PC-3 (cell line): Measurements from ENCODE around the gene IL24. TPM values are rescaled to one million over a fixed set of nuclear protein-coding genes. Genes with fewer than 3 reads are reported as not detected.

ENCODE experiments used
- ATAC-seq: fragments of 200-7000 bp; cut with Tn5 transposase; 2 replicates; pipeline ENCODE4 v1.9.1; 2020; ENCODE audit warnings: mild to moderate bottlenecking, moderate library complexity
- BruUV-seq: library from RNA; stranded (reverse); fragments of 400-500 nt; replicated peaks from 2 replicates; lab custom pipeline; 2021; lab: Mats Ljungman, UMichigan
- CTCF ChIA-PET: fragments of 300-600 bp; sonication (Branson Sonifier 250); formaldehyde crosslinking; loops from one replicate; lab custom pipeline; 2022; ENCODE audit warnings: antibody characterized with exemption; lab: Charles Lee
- POLR2A ChIA-PET: fragments of 300-600 bp; sonication (Branson Sonifier 250); formaldehyde crosslinking; loops from one replicate; lab custom pipeline; 2022; ENCODE audit warnings: antibody characterized with exemption; ENCODE audit not compliant: unreplicated experiment; lab: Charles Lee
- DNase-seq: peaks from one replicate; pipeline ENCODE4 v3.0.0-alpha.2; 2015
- H2AFZ ChIP-seq: fragments of 300-600 bp; sonication (generic); 2 replicates; pipeline ENCODE4 v1.6.0; 2016; ENCODE audit warnings: antibody characterized with exemption, low read length
- H3F3A ChIP-seq: fragments of 300-600 bp; sonication (generic); one replicate; pipeline ENCODE4 v1.6.0; 2017; ENCODE audit warnings: antibody characterized with exemption, low read length, control low read depth, mild to moderate bottlenecking; ENCODE audit not compliant: unreplicated experiment
- H3K27ac ChIP-seq: fragments of 300-600 bp; sonication (generic); 2 replicates; pipeline ENCODE4 v1.5.1; 2016; ENCODE audit warnings: mild to moderate bottlenecking, low read length
- H3K27me3 ChIP-seq: fragments of 300-600 bp; sonication (generic); 2 replicates; pipeline ENCODE4 v1.6.1; 2016; ENCODE audit warnings: low read length, mixed read lengths
- H3K36me3 ChIP-seq: fragments of 300-600 bp; sonication (generic); 2 replicates; pipeline ENCODE4 v1.6.1; 2016; ENCODE audit warnings: low read depth, mixed run types, low read length, mixed read lengths
- H3K4me1 ChIP-seq: fragments of 300-600 bp; sonication (generic); 2 replicates; pipeline ENCODE4 v1.5.1; 2016; ENCODE audit warnings: low read length; ENCODE audit not compliant: insufficient read depth
- H3K4me2 ChIP-seq: fragments of 300-600 bp; sonication (generic); 2 replicates; pipeline ENCODE4 v1.6.0; 2016; ENCODE audit warnings: low read length
- H3K4me3 ChIP-seq: fragments of 300-600 bp; sonication (generic); 2 replicates; pipeline ENCODE4 v1.5.1; 2016; ENCODE audit warnings: mild to moderate bottlenecking, low read length, mixed read lengths
- H3K79me2 ChIP-seq: fragments of 300-600 bp; sonication (generic); 2 replicates; pipeline ENCODE4 v1.6.1; 2017; ENCODE audit warnings: low read length, mixed read lengths
- H3K9ac ChIP-seq: fragments of 300-600 bp; sonication (generic); 2 replicates; pipeline ENCODE4 v1.6.0; 2016; ENCODE audit warnings: mild to moderate bottlenecking, low read length
- H3K9me2 ChIP-seq: fragments of 300-600 bp; sonication (generic); replicated peaks from 2 replicates; pipeline ENCODE4 v1.6.1; 2016; ENCODE audit warnings: mixed run types, low read length, mixed read lengths
- H3K9me3 ChIP-seq: fragments of 300-600 bp; sonication (generic); 2 replicates; pipeline ENCODE4 v1.6.1; 2016; ENCODE audit warnings: low read length, mixed read lengths
- H4K20me1 ChIP-seq: fragments of 300-600 bp; sonication (generic); 2 replicates; pipeline ENCODE4 v1.6.1; 2016; ENCODE audit warnings: low read length, mixed read lengths
- EZH2 ChIP-seq: fragments of 300-600 bp; sonication (generic); IDR thresholded peaks from one replicate; pipeline ENCODE4 v1.6.1; 2017; ENCODE audit warnings: antibody characterized with exemption, mild to moderate bottlenecking, low read length; ENCODE audit not compliant: unreplicated experiment
- EZH2phosphoT487 ChIP-seq: fragments of 300-600 bp; sonication (generic); IDR thresholded peaks from 2 replicates; pipeline ENCODE4 v1.6.1; 2018; ENCODE audit warnings: mild to moderate bottlenecking, antibody characterized with exemption, low read length, borderline replicate concordance
- intact Hi-C: fragments of 100-400 bp; cut with micrococcal nuclease; formaldehyde crosslinking; loops from 2 replicates; pipeline ENCODE4 v1.9.0; 2023
- total RNA-seq: library from RNA; depleted of rRNA; stranded (reverse); fragments of >200 nt; gene quantifications from 2 replicates; pipeline ENCODE4 v1.2.3, GENCODE V29; 2014
- TF ChIP-seq, protein P1 (sequence below): fragments of 300-600 bp; sonication (generic); conservative IDR thresholded peaks from 2 replicates; pipeline ENCODE4 v1.5.1; 2017; ENCODE audit warnings: antibody characterized with exemption, low read depth, mild to moderate bottlenecking, low read length

The IL24 gene
- total RNA-seq, 1 experiment from 2014 or later, result 1.9 TPM

GRCh38 chr1:206882555-206882954 lies 14.7 kb upstream of the IL24 start:
- no peaks in the 10 kb centered on the region for H3F3A ChIP-seq
- H3K4me2 ChIP-seq, result no peak overlapping the region
- H3K36me3 ChIP-seq, result no peaks in the 10 kb centered on the region
- no peak for TF ChIP-seq EZH2phosphoT487
- no peak for TF ChIP-seq EZH2
- TF ChIP-seq, protein P1, sequence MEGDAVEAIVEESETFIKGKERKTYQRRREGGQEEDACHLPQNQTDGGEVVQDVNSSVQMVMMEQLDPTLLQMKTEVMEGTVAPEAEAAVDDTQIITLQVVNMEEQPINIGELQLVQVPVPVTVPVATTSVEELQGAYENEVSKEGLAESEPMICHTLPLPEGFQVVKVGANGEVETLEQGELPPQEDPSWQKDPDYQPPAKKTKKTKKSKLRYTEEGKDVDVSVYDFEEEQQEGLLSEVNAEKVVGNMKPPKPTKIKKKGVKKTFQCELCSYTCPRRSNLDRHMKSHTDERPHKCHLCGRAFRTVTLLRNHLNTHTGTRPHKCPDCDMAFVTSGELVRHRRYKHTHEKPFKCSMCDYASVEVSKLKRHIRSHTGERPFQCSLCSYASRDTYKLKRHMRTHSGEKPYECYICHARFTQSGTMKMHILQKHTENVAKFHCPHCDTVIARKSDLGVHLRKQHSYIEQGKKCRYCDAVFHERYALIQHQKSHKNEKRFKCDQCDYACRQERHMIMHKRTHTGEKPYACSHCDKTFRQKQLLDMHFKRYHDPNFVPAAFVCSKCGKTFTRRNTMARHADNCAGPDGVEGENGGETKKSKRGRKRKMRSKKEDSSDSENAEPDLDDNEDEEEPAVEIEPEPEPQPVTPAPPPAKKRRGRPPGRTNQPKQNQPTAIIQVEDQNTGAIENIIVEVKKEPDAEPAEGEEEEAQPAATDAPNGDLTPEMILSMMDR, result peak; percentile 39
- no peaks in the 10 kb centered on the region for H3K9me2 ChIP-seq
- ChIA-PET POLR2A (no interaction called here), CTCF (no interaction called here)
- no peak overlapping the region for H3K9ac ChIP-seq
- ATAC-seq (no peak), DNase-seq (no peak)
- H3K27me3 ChIP-seq, result no peaks in the 10 kb centered on the region
- no peaks in the 10 kb centered on the region for H4K20me1 ChIP-seq
- no peak overlapping the region for H3K27ac ChIP-seq
- H3K4me1 ChIP-seq, result peaks cover 9% of the 10 kb centered on the region
- intact Hi-C loops, result no loop called here
- H3K9me3 ChIP-seq, result peaks cover 17% of the 10 kb centered on the region
- no TSS peak for BruUV-seq
- H3K79me2 ChIP-seq, result no peaks in the 10 kb centered on the region
- H3K4me3 ChIP-seq, result no peak overlapping the region
- no peak overlapping the region for H2AFZ ChIP-seq

GRCh38 chr1:206883160-206883559 lies 14.1 kb upstream of the IL24 start:
- H3K9me2 ChIP-seq, result no peaks in the 10 kb centered on the region
- BruUV-seq, result no TSS peak
- peaks cover 15% of the 10 kb centered on the region for H3K4me1 ChIP-seq
- POLR2A ChIA-PET, result interaction anchor here (0.7 kb wide), 1 partner anchor 139 kb away, joined by 5 read pairs; no protein-coding TSS in a partner anchor
- no peaks in the 10 kb centered on the region for H3K79me2 ChIP-seq
- H3K4me3 ChIP-seq, result no peak overlapping the region
- no peaks in the 10 kb centered on the region for H3F3A ChIP-seq
- no peak overlapping the region for H3K27ac ChIP-seq
- peaks cover 11% of the 10 kb centered on the region for H3K9me3 ChIP-seq
- intact Hi-C loops, result no loop called here
- TF ChIP-seq EZH2phosphoT487, result no peak
- TF ChIP-seq, protein P1, result no peak
- TF ChIP-seq EZH2, result no peak
- no peaks in the 10 kb centered on the region for H4K20me1 ChIP-seq
- no peak overlapping the region for H3K4me2 ChIP-seq
- CTCF ChIA-PET, result interaction anchor here (0.7 kb wide), 1 partner anchor 26 kb away, joined by 4 read pairs; no protein-coding TSS in a partner anchor
- no peaks in the 10 kb centered on the region for H3K36me3 ChIP-seq
- H2AFZ ChIP-seq, result no peak overlapping the region
- ATAC-seq (no peak), DNase-seq (no peak)
- H3K27me3 ChIP-seq, result no peaks in the 10 kb centered on the region
- no peak overlapping the region for H3K9ac ChIP-seq

DNA sequence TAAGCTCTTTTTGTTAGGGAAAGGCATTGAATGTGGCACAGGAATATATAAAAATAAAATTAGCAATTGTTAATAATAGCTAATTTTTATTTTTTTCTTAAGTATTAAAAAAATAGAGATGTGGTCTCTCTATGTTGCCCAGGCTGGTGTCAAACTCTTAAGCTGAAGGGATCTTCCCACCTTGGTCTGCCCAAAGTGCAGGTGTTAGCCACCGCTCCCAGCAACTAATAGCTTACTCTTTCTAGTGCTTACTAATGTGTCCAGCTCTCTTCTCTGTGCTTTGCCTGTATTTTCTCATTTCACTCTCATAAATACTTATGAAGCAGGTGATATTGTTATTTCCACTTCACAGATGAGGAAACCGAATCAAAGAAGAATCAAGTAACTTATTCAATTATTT lies 13.4 kb upstream of the IL24 start:
- H4K20me1 ChIP-seq, result no peaks in the 10 kb centered on the region
- no peaks in the 10 kb centered on the region for H3K36me3 ChIP-seq
- no peaks in the 10 kb centered on the region for H3K9me2 ChIP-seq
- no peaks in the 10 kb centered on the region for H3F3A ChIP-seq
- no TSS peak for BruUV-seq
- no peak for ATAC-seq
- H3K79me2 ChIP-seq, result no peaks in the 10 kb centered on the region
- POLR2A ChIA-PET, result interaction anchor here (0.7 kb wide), 1 partner anchor 139 kb away, joined by 5 read pairs; no protein-coding TSS in a partner anchor
- CTCF ChIA-PET, result interaction anchor here (0.7 kb wide), 1 partner anchor 25 kb away, joined by 4 read pairs; no protein-coding TSS in a partner anchor
- H3K27ac ChIP-seq, result no peak overlapping the region
- H3K9me3 ChIP-seq, result 0 out of 2 replicates have a peak, but pooled peaks cover 4% of the 10 kb centered on the region
- H3K4me3 ChIP-seq, result no peak overlapping the region
- no peak overlapping the region for H3K9ac ChIP-seq
- peaks cover 19% of the 10 kb centered on the region for H3K4me1 ChIP-seq
- no peaks in the 10 kb centered on the region for H3K27me3 ChIP-seq
- DNase-seq, result no peak
- no peak overlapping the region for H2AFZ ChIP-seq
- TF ChIP-seq EZH2 (no peak), EZH2phosphoT487 (no peak)
- TF ChIP-seq, protein P1, result no peak
- intact Hi-C loops, result no loop called here
- no peak overlapping the region for H3K4me2 ChIP-seq
